Trophoblast cell (in vitro differentiated cells and primary cell): ENCODE data around the gene ERMP1.
"Not testable (repeated sequence)": the region's sequence is repeated elsewhere in the genome, so short reads cannot be mapped to it uniquely, and the experiment has no call there.

Experiments
- DNase-seq, 2 donors: peaks; one replicate each; pipeline ENCODE4 v3.0.0-alpha.2; 2016
- H2AFZ ChIP-seq: 2 replicates; pipeline ENCODE4 v1.6.1; 2013; ENCODE audit warnings: low read length, moderate library complexity, mild to moderate bottlenecking; ENCODE audit not compliant: insufficient read depth, poor library complexity
- H2AK5ac ChIP-seq: 2 replicates; pipeline ENCODE4 v1.6.1; 2013; ENCODE audit warnings: mild to moderate bottlenecking, low read length
- H2BK120ac ChIP-seq: 2 replicates; pipeline ENCODE4 v1.6.1; 2013; ENCODE audit warnings: low read length, mild to moderate bottlenecking, moderate library complexity; ENCODE audit not compliant: insufficient read depth, poor library complexity
- H2BK12ac ChIP-seq: 2 replicates; pipeline ENCODE4 v1.6.1; 2013; ENCODE audit warnings: mild to moderate bottlenecking, low read length, moderate library complexity
- H2BK5ac ChIP-seq: 2 replicates; pipeline ENCODE4 v1.6.1; 2013; ENCODE audit warnings: low read length, low read depth, moderate library complexity, mild to moderate bottlenecking; ENCODE audit not compliant: poor library complexity
- H3K14ac ChIP-seq: 2 replicates; pipeline ENCODE4 v1.6.1; 2013; ENCODE audit warnings: mild to moderate bottlenecking, low read length
- H3K18ac ChIP-seq: 2 replicates; pipeline ENCODE4 v1.6.1; 2013; ENCODE audit warnings: mild to moderate bottlenecking, low read length
- H3K23ac ChIP-seq: 2 replicates; pipeline ENCODE4 v1.6.1; 2013; ENCODE audit warnings: low read length
- H3K27ac ChIP-seq: 2 replicates; pipeline ENCODE4 v1.5.1; 2013; ENCODE audit warnings: low read depth, mild to moderate bottlenecking, inconsistent platforms, low read length, moderate library complexity
- H3K27me3 ChIP-seq: 2 replicates; pipeline ENCODE4 v1.6.1; 2013; ENCODE audit warnings: inconsistent platforms, mild to moderate bottlenecking, low read length, moderate library complexity; ENCODE audit not compliant: insufficient read depth
- H3K36me3 ChIP-seq, 2 experiments: 1 replicate in 1 of 2; 2 replicates in 1 of 2; pipeline ENCODE4 v1.6.1; 2013; ENCODE audit warnings: low read length in 2 of 2, mild to moderate bottlenecking in 2 of 2, moderate library complexity in 1 of 2; ENCODE audit not compliant: insufficient read depth in 2 of 2, control insufficient read depth in 1 of 2
- H3K4ac ChIP-seq: 2 replicates; pipeline ENCODE4 v1.6.1; 2013; ENCODE audit warnings: low read depth, mild to moderate bottlenecking, low read length, moderate library complexity
- H3K4me1 ChIP-seq, 2 experiments: 1 replicate in 1 of 2; 2 replicates in 1 of 2; pipeline ENCODE4 v1.6.1; 2013; ENCODE audit warnings: low read length in 2 of 2, mild to moderate bottlenecking in 2 of 2, moderate library complexity in 1 of 2; ENCODE audit not compliant: insufficient read depth in 2 of 2, control insufficient read depth in 1 of 2
- H3K4me2 ChIP-seq: 2 replicates; pipeline ENCODE4 v1.6.1; 2013; ENCODE audit warnings: inconsistent platforms, mild to moderate bottlenecking, low read length, moderate library complexity
- H3K4me3 ChIP-seq: 2 replicates; pipeline ENCODE4 v1.5.1; 2013; ENCODE audit warnings: mild to moderate bottlenecking, low read depth, low read length, inconsistent platforms
- H3K79me1 ChIP-seq: one replicate; pipeline ENCODE4 v1.6.1; 2013; ENCODE audit warnings: low read length
- H3K79me2 ChIP-seq: 2 replicates; pipeline ENCODE4 v1.6.1; 2013; ENCODE audit warnings: low read length, mild to moderate bottlenecking; ENCODE audit not compliant: control insufficient read depth, insufficient read depth, poor library complexity
- H3K9ac ChIP-seq: 2 replicates; pipeline ENCODE4 v1.6.1; 2013; ENCODE audit warnings: mild to moderate bottlenecking, low read length
- H3K9me3 ChIP-seq: 2 replicates; pipeline ENCODE4 v1.6.1; 2013; ENCODE audit warnings: low read depth, mild to moderate bottlenecking, control low read depth, inconsistent platforms, low read length; ENCODE audit not compliant: insufficient read depth
- H4K12ac ChIP-seq: 2 replicates; pipeline ENCODE4 v1.6.1; 2013; ENCODE audit warnings: low read depth, mild to moderate bottlenecking, low read length, moderate library complexity
- H4K8ac ChIP-seq: 2 replicates; pipeline ENCODE4 v1.6.1; 2013; ENCODE audit warnings: low read depth, mild to moderate bottlenecking, low read length, moderate library complexity
- H4K91ac ChIP-seq: one replicate; pipeline ENCODE4 v1.6.1; 2013; ENCODE audit warnings: low read depth, mild to moderate bottlenecking, low read length, moderate library complexity
- WGBS: extraction: QIAGEN DNeasy Blood & Tissue Kit; methylation state at CpG from one replicate; pipeline ENCODE4 v1.1.7; 2013; ENCODE audit warnings: missing lambda C conversion rate; ENCODE audit not compliant: insufficient read length, insufficient coverage; ENCODE audit errors: extremely low coverage; 5-methylcytosine and 5-hydroxymethylcytosine counted together

ERMP1 gene

GRCh38 chr9:5800969-5801738, 31.8 kb downstream of the ERMP1 start:
- H2AK5ac ChIP-seq: no peak overlapping the region
- no CpG with 5 or more reads among the region's 4 CpGs for WGBS

GRCh38 chr9:5800378-5800777, 32.5 kb downstream of the ERMP1 start:
- not testable (repeated sequence) for H3K23ac ChIP-seq, DNase-seq, H4K12ac ChIP-seq, H2BK5ac ChIP-seq, H3K14ac ChIP-seq, H3K79me2 ChIP-seq, H3K36me3 ChIP-seq, H4K8ac ChIP-seq, H3K4me2 ChIP-seq, H3K27ac ChIP-seq, H2BK12ac ChIP-seq, H2BK120ac ChIP-seq, H2AK5ac ChIP-seq, H3K27me3 ChIP-seq, H3K18ac ChIP-seq, H2AFZ ChIP-seq, H3K79me1 ChIP-seq, H4K91ac ChIP-seq, H3K4ac ChIP-seq, H3K4me3 ChIP-seq, H3K9ac ChIP-seq, H3K4me1 ChIP-seq, H3K9me3 ChIP-seq
- no CpG with 5 or more reads among the region's 7 CpGs for WGBS

More at GRCh38 chr9:5800969-5801738, 31.8 kb downstream of the ERMP1 start:
- Histone ChIP-seq H3K23ac (no peak overlapping the region), H4K91ac (no peak overlapping the region), H3K9ac (no peak overlapping the region), H3K4ac (no peak overlapping the region), H3K14ac (no peak overlapping the region), H2AFZ (no peak overlapping the region), H2BK5ac (no peak overlapping the region), H3K27me3 (no peaks in the 10 kb centered on the region), H2BK120ac (no peak overlapping the region), H4K12ac (no peak overlapping the region), H3K27ac (no peak overlapping the region), H3K79me2 (no peaks in the 10 kb centered on the region), H3K4me2 (no peak overlapping the region), H2BK12ac (no peak overlapping the region), H3K9me3 (no peaks in the 10 kb centered on the region), H3K36me3 (peaks cover 0 to 2% of the 10 kb centered on the region in 2 experiments), H3K18ac (no peak overlapping the region), H3K4me3 (no peak overlapping the region), H3K4me1 (no peaks in the 10 kb centered on the region), H4K8ac (no peak overlapping the region), H3K79me1 (no peaks in the 10 kb centered on the region)
- DNase-seq: peak in 1 of 2 donors; percentile 65

GRCh38 chr9:5799314-5799713, 33.6 kb downstream of the ERMP1 start:
- H3K4ac ChIP-seq: no peak overlapping the region
- H4K91ac ChIP-seq: no peak overlapping the region
- H2AFZ ChIP-seq: no peak overlapping the region

GRCh38 chr9:5798581-5798980, 34.3 kb downstream of the ERMP1 start:
- Histone ChIP-seq H3K79me1 (no peaks in the 10 kb centered on the region), H3K14ac (no peak overlapping the region), H2BK120ac (no peak overlapping the region), H2BK5ac (no peak overlapping the region), H3K27ac (no peak overlapping the region), H4K91ac (no peak overlapping the region), H2BK12ac (no peak overlapping the region), H4K12ac (no peak overlapping the region), H2AK5ac (no peak overlapping the region), H3K4me1 (no peaks in the 10 kb centered on the region), H3K23ac (no peak overlapping the region), H2AFZ (no peak overlapping the region), H3K4me3 (no peak overlapping the region), H3K79me2 (no peaks in the 10 kb centered on the region), H3K4me2 (no peak overlapping the region), H3K18ac (no peak overlapping the region), H3K9ac (no peak overlapping the region), H3K9me3 (no peaks in the 10 kb centered on the region), H3K4ac (no peak overlapping the region), H3K27me3 (no peaks in the 10 kb centered on the region), H3K36me3 (peaks cover 0 to 2% of the 10 kb centered on the region in 2 experiments), H4K8ac (no peak overlapping the region)
- no CpG with 5 or more reads among the region's 2 CpGs for WGBS
- DNase-seq: no peak

More at GRCh38 chr9:5799314-5799713, 33.6 kb downstream of the ERMP1 start:
- Histone ChIP-seq H3K14ac (no peak overlapping the region), H3K4me3 (no peak overlapping the region), H3K9ac (no peak overlapping the region), H3K4me2 (peak overlapping the region; percentile 24), H3K9me3 (no peaks in the 10 kb centered on the region), H4K12ac (no peak overlapping the region), H2BK5ac (no peak overlapping the region), H3K36me3 (peaks cover 0 to 2% of the 10 kb centered on the region in 2 experiments), H3K4me1 (no peaks in the 10 kb centered on the region), H2BK120ac (no peak overlapping the region), H3K27ac (no peak overlapping the region), H3K79me2 (no peaks in the 10 kb centered on the region), H3K23ac (no peak overlapping the region), H2AK5ac (no peak overlapping the region), H3K27me3 (no peaks in the 10 kb centered on the region), H3K18ac (no peak overlapping the region), H4K8ac (no peak overlapping the region), H3K79me1 (no peaks in the 10 kb centered on the region), H2BK12ac (no peak overlapping the region)
- DNase-seq: peak in 1 of 2 donors; percentile 31
- no CpG with 5 or more reads among the region's 5 CpGs for WGBS
